ENCODE results near the gene SLC18A3.

SLC18A3 gene

DNA sequence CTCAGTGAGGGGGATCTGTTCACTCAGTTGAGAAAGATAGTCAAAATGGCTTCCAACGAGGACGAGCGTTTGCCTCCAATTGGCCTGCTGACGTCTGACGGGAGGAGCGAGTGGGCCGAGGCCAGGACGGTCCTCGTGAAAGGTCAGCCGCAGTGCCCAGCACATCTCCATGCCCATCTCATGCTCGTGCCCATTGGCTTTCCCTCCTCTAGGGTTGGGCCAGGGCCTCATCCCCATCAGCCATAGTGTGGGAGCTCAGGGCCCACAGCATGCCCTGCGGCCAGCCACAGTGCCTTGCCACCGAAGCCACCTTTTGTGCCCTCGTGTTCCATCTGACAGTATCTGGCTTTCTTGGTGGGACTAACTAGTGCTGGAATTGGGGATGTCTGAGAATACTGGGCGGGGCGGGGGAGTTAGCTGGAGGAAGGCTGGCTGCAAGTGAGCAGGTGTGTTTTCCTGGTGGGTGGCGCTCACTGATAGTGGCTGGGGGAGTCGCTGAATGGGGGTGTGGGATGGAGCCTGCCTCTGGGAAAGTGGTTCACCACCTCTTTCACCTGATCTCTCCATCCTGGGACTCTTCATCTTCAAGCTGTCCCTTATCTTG is 17.6 kb downstream of the SLC18A3 start:
- no peak for DNase-seq (ENCODE audit: low read depth)

DNA sequence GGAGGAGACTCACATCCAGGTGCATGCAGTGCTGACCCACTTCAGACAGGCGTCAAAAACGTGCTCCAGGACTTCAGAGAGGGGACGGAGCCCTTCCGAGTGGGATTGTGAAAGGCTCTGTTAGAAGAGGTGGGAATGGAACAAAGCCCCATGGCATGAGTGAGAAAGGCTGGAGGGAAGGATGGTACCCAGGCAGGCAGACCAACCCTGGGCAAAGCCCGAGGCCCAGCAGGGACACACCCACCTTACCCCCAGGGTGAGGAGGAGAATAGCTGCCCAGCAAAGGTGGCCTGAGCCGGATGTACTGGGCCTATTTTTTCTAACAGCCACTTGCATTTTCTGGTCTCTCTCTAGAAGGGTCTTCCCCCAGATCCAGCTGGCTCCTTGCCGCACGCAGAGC is 18.5 kb downstream of the SLC18A3 start:
- no peak for DNase-seq (ENCODE audit: low read depth)

DNA sequence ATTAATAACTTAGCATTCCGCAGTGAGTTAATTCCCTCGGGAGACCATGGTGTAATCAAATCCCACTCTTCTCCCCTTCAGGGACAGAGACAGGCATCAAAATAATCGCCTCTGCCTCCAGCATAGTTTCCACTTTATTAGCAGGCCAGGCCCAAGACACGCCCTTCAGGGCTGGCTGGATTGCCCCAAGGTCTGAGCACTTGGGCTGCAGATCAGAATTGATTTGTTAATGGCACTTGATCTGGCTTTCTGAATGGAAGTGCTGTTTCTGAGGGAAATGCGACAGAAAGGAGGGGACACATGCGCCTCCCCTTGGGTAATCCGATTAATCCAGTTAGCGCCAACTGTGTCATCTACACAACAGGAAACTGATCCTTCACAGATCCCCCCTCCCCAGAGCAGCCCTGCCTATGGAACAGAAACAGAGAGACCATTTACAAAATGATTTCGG is 19.3 kb downstream of the SLC18A3 start:
- DNase-seq (ENCODE audit: low read depth), result no peak

DNA sequence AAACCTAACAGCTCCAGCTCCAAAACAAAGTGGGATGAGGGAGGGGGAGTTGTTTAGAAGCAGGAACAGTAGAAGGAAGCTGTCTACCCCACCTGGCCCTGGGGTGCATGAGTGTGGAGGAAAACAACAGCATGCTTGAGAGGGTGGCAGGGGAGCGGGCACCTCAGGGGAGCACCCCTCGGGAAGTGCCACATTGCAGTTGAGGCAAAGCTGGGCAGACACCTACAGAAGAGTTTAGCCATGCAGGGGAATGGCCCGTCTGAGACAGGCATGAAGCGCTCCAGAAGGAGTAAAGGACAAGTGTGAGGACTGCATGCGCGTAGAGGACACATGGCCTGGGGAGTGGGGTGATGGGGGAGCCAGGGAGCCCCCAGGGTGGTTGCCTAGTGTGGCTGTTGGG is 21.9 kb downstream of the SLC18A3 start:
- DNase-seq (ENCODE audit: low read depth), result no peak

DNA sequence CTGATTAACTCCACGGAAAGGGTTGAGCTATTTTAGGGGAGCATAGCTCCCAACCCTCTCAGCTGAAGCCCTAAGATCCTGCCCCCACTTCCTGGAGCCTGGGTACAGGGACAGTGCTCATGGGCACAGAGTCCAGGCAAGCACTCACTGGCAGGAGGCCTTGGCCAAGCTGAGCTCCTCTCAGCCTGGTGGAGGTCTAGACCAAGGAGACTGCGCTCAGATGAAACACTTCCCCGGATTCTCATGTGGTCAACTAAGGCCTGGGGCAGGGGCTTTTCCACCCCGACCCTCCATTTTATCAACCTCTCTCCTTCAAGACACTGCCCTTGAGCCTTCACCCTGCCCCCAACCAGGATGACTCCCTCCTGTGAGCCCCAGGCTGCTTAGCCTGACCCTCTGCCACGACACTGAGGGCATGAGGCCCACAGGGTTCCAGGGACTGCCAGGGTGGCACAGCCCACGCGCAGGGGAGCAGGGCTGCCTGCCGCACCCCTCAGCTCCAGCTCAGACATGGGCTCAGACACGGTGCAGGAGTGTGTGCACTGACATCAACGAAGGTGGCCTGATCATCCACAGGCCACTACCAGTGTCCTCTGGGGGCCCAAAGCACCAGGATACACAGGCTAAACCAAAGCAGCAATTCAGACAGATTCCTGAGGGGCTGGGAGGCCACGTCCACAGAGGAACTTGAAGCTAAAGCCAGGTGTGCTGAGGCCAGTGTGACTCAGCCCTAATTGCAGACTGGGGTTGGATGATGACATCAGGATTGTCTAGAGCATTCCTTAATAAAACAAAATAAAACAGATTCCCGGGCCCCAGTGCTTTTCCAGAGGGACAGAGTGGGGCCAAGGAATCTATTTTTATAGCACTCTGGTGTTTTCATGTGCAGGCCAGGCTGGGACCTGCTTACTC is 22.6 kb downstream of the SLC18A3 start:
- no peak for DNase-seq (ENCODE audit: low read depth)

DNA sequence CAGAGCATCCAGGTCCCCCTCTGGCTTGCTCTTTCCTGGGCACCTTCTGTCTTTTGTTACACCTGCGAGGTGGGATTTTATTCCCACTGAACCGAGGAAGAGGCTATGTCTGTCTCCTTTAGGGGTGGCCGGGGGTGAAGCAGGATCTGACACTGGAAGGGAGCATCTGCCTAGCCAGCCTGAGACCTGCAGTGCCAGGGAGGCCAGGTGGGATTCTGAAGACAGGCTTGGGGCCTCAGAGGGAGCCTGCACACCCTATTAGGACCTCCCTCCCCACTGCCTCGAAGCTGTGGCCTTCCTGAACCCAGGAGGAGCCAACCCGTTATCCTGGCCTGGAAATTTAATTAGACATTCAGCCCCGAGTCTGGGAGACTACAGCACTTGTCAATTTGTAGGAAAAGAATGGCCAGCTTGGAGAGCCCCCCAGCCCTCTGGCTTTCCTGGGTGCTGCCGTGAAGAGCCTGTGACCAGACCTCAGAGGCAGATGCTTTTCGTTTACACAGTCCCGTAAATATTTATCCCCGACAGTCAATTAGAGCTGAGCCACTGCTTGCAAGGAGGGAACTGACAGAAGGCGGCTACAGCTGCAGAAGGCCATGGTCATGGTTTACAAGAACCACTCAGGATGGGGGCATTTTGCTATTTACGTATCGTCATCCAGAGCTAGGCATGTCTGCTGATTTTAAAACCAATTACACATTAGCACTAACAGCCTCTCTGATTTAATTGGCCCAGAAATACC is 23.4 kb downstream of the SLC18A3 start:
- no peak for DNase-seq (ENCODE audit: low read depth)

DNA sequence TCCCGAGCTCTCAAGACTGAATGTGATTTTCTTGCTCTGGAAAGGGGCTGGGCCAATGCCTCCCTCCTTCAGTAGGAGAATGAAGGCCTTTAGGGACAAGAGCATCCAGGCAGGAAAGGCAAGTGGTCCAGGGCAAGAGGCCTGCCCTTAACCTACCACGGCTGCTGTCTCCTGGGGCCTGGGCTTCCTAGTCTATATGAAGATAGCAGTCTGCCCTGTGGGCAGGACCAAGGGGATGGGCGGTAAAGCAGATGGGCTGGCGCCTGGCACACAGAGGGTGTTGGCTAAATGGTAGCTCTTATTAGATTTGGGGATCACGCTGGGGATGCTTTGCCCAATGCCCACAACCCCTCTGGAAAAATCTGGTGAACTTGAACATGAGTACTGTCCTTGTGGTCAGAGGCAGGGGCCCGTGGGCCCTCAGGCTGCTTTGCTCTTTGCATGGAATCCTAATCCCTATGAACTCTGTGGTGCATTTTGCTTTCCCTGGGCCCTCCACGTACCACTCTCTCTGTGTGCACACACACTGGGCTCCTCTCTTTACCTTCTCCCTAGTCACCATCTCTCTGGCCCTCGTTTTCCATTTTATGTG is 24.1 kb downstream of the SLC18A3 start:
- DNase-seq (ENCODE audit: low read depth), result no peak

DNA sequence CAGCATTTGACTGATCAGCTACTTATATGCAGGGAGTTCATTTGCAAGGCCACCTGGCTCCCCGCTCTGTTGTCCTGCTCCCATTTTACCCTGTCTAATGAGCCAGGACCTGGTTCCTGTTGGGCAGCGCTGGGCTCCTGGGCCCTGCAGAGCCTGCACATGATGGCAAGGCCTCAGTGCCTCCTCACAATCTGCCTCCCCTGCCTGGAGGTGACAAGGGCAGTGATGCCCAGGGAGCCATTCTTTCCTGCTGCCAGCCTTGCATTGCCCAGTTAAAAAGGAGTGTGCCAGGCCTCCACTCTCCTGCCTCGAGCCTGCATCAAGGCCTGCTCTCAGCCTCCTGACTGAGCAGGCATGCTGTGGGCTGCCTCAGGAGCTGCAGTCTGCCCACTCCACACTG is 32.2 kb downstream of the SLC18A3 start:
- DNase-seq (ENCODE audit: low read depth), result no peak

DNA sequence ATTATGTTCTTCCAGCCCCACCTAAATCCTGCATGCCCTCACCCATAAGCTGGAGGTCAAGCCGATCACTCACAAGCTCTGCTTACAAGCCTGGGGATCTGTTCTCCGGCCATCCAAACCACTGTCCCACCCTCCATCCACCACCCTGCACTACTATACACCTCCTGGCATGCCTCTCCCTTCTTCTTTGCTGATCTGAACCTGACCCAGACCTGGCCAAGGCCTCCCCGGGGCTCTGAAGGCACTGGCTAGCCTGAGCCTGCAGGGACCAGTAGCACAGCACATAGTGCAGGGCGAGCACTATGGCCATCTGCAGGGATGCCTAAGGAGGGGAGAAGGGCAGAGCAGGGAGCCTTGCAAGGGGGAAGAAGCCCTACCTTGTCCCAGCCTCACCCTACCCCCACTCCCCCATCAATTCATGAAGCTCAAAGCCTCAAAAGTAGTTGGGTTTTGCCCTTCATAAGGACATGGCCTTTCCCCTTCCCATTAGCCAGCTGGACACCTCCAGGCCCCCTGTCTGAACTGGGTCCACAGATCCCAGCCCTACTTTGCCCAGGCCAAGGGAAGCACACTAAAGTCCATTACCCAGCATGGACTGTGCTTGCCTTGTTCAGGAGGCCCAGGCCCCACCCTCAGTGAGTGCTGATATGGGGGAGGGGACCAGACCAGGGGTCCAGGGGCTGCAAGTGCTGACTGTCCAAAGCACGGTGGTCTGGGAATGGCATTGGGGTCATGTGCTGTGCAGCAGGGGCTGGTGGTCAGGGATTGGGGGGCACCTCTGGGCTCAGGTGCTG is 33.3 kb downstream of the SLC18A3 start:
- DNase-seq (ENCODE audit: low read depth), result no peak

DNA sequence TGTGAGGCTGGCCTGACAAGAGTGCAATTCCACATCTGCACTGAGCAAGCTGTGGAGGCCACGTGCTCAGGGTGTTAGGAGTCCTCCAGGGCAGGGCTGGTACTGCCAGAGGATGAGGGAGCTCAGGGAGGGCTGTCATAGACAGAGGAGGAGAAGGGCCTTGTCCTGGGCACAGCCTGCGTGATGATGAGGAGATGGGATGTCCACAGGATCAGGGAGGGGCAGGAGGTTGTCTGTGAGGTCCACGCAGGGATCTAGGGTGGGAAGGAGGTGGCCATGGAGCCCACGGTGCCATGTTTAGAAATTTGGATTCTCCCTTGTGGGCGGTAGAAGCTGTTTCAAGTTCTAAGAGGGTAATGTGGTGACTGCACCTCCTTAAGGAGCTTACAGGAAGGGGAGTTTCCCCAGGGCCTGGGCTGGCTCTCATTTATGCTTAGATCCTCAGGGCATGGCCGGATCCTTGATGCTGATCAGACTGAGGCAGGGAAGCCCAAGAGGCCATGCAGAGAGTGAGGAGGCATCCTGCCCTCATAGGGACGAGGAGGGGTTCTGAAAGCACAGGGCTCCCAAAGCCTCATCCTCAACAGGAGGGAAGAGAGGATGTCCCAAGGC is 34.0 kb downstream of the SLC18A3 start:
- no peak for DNase-seq (ENCODE audit: low read depth)

DNA sequence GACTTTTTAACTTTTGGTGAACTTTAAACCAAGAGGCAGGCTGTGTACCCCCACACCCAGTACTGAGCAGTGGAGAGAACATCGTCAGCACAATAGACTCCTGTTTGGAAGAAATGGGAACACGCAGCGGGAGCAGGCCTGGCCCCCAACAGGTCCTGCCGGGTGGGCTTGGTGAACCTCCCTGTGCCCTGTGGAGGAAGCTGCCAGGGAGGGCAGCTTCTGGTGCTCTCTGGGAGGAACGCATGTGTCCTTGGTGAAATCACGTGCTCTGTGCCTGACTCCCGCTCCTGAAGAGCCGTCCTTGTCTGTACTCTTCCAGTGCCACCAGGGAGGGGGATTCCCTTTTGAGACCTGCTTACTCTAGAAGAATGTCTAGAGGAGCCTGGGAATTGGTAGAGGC is 35.3 kb downstream of the SLC18A3 start:
- no peak for DNase-seq (ENCODE audit: low read depth)

DNA sequence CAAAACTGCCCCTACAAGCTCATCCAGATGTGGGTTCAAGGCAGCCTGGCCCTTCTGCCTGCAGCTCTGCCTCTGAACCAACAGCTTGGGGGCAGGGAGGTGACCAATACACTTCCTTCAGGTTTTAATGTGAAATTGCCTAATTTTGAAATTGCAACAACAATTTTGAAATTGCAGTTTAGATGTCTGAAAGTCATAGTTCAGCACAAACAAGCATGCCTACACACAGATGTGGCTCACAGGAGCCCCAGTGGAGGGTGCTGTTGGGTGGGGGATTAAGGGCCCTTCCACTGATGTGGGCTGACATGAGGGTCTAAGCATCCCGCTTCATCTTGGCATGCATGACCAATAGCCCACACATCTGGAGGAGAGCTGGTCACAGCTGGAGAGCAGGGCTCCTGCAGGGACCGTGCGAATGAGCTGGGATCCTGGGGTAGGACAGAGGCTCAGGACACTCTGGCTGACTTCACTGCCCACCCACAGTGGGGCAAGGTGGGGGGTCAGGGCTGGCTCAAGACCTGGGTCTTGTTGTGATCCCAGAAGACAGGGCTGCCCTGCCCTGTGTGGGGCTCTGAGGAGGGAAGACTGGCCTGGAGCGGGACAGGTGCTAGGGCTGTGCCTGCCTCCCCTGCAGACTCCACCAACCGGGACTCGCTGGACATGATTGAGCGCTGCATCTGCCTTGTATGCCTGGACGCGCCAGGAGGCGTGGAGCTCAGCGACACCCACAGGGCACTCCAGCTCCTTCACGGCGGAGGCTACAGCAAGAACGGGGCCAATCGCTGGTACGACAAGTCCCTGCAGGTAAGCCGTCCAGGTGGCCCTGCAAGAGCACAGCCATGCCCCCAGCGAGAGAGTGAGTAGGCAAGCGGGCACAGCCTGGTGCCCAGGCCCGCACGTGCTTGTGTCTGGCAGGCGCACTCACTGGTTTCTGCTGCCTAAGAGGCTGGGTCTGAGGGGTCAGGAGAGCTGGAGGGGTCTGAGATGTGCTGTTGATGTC is 36.1 kb downstream of the SLC18A3 start:
- DNase-seq (ENCODE audit: low read depth), result no peak

DNA sequence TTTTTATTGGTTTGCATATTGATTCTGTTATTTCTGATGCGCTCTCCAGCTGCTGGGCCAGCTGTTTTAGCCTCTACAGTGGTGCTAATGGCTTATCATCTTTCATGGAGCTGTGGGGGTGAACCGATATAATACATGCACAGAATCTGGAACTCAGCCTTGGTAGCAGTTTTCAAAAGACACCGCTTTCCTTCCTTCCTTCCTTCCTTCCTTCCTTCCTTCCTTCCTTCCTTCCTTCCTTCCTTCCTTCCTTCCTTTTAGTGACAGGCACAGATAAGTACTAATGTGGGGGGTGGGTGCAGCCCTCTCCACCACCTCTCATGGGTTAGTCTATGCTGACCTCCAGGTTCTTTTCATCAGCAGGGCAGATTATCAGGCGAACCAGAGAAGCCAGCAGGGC is 37.4 kb downstream of the SLC18A3 start:
- no peak for DNase-seq (ENCODE audit: low read depth)

DNA sequence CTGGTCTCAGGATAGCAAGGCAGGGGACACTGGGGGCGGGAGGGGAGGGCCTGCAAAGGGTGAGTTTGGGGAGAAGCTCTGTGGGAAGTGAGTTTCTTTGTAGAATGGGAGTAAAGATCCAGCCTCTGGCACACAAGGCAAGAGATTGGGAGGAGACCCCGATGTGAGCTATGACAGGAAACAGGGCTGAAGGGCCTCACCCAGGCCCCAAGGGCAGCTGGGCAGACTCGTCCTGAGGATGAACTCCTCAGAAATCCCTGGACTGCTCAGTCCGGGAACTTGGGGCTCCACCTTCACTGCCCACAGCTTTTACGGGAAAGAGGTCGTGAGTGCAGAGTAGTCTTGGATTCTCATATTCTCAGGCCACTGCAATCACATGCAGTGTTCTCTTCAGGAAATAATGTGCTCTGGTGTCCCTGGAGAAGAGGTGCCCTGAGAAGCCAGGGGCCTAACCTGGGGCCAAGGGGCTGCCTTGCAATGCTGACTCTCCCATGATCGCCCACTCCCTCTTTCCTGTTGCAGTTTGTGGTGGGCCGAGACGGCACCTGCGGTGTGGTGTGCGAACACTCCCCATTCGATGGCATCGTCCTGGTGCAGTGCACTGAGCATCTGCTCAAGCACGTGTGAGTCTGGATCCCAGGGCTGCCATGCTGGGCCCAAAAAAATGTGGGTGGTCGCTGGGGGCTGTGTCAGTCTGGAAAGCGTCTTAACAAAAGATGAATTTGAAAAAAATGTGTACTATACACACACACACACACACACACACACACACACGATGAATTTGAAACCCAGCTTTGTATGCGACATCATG is 38.1 kb downstream of the SLC18A3 start:
- no peak for DNase-seq (ENCODE audit: low read depth)

DNA sequence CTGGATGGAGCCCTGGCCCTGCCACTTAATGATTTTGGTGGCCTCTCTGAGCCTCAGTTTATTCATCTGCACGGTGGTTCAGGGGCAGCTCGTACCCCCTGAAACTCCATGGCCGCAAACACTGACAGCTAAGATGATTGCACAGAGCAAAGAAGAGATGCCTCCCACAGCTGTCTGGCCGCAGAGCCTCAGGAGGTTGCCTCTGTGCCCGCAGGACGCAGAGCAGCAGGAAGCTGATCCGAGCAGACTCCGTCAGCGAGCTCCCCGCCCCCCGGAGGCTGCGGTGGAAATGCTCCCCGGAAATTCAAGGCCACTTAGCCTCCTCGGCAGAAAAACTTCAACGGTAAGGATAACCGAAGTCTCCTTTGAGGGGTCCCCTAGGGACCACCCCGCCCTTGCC is 39.2 kb downstream of the SLC18A3 start:
- no peak for DNase-seq (ENCODE audit: low read depth)

DNA sequence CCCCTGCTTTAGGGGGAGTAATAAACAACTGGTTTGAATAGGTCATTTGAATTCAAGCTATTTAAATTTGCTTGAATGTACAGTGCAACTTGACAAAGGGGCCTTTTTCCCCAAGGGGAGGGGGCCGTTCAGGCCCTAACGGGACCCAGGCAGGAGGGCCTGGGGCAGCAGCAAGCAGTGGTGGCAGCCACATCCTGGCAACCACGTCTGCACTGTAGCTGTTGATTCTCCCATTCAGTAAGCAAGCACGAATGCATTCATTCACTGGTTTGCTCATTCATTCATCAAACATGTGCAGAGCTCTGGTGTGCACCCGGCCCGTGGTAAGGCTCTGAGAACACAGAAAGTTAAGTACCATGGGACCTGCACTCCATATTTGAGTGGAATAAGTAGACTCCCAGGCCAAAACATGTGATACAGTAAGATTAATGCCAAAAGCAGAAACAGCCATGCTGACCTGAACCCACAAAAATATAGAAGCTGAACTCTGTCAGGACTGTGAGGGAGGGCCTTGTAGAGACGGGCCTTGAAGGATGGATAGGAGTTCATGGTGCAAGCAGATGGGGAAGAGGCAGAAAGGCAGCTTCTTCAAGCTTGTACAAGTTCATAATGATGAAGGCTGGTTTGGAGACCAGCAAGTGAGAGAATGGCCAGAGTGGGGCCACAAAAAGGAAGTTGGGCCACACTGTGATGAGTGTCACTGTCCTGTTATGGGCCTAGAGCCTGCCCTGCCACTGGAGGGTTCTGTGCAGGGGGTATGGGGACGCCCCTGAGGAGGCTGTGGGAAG is 40.0 kb downstream of the SLC18A3 start:
- DNase-seq (ENCODE audit: low read depth), result no peak

DNA sequence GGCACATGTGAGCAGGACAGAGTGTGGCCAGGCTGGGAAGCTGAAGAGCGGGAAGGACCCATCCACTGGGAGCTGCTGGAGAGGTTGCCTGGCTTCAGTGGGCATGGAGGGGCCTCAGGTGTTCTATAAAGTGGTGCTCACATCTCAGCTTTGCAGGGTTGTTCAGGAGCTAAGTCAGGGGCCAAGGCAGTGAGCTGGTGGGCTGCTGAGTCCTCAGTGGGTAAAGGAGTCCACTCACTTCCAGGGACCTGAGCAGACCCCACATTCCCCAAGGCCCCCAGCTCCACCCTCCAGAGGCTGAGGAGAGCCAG is 40.6 kb downstream of the SLC18A3 start:
- DNase-seq (ENCODE audit: low read depth), result no peak

DNA sequence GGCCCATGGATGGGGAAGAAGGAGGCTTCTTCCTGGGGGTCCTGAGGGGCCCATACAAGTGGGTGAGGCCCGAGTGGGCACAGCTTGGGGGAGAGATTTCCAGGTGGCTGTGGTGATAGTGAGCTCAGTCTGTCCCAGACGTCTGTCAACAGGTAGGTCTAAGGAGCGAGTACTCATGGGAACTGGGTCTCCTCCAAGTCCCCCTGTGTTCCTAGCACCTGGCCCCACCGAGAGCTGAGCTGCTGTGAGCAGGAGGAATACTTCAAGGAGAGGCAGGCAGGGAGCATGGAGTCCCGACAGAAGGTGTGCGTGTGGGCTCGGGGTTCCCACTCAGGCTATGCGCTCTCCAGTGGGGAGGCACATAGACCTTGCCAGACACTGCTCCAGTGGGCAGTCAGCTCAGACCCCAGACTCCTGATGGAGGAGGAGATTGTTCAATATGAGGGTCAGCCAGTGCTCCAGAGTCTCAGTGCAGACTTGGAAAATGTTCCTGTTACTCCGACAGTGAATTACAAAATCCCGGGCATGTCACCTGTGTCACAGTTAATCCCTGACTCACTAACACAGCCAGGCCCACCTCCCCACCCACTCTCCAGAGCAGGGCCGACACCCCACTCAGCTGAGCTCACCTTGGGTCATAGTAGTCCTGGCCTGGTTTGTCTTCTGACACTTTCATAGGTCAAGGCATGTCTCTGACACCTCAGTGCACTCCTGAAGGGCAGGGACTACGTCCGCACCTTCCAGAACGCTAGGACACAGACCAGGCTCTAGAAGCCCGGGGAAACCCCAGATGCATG is 41.1 kb downstream of the SLC18A3 start:
- DNase-seq (ENCODE audit: low read depth), result no peak

All from activated gamma-delta T cell treated with anti-CD3 and anti-CD28 coated beads, Interleukin-2, amount 50 U/mL, for 16 hours (primary cell).